OCI-LY7 (cell line): ENCODE data around the gene SPIB. TPM values are rescaled to one million over a fixed set of nuclear protein-coding genes. Genes with fewer than 3 reads are reported as not detected.

Experiments
- BruUV-seq: library from RNA; stranded (reverse); fragments of 400-500 nt; replicated peaks from 2 replicates; lab custom pipeline; 2021; lab: Mats Ljungman, UMichigan
- CTCF ChIA-PET: fragments of 300-600 bp; sonication (Branson Sonifier 250); formaldehyde crosslinking; loops from one replicate; lab custom pipeline; 2022; ENCODE audit warnings: antibody characterized with exemption; ENCODE audit not compliant: unreplicated experiment; lab: Charles Lee
- POLR2A ChIA-PET: fragments of 300-600 bp; sonication (Branson Sonifier 250); formaldehyde crosslinking; loops from one replicate; lab custom pipeline; 2022; ENCODE audit warnings: antibody characterized with exemption; lab: Charles Lee
- DNase-seq: peaks from one replicate; pipeline ENCODE4 v3.0.0-alpha.2; 2015; ENCODE audit warnings: low spot score
- H2AFZ ChIP-seq: fragments of 200-600 bp; sonication (generic), shearing (Covaris generic); 2 replicates; pipeline ENCODE4 v1.6.1; 2014; ENCODE audit warnings: mild to moderate bottlenecking, antibody characterized with exemption, low read length, moderate library complexity
- H3K27ac ChIP-seq: fragments of 200-600 bp; sonication (generic); 2 replicates; pipeline ENCODE4 v1.5.1; 2014; ENCODE audit warnings: mixed run types, low read depth, mild to moderate bottlenecking, moderate library complexity, low read length, inconsistent platforms; ENCODE audit not compliant: poor library complexity, severe bottlenecking
- H3K36me3 ChIP-seq: fragments of 200-600 bp; sonication (generic); 2 replicates; pipeline ENCODE4 v1.6.1; 2014; ENCODE audit warnings: mild to moderate bottlenecking, antibody characterized with exemption, low read length, moderate library complexity, mixed read lengths; ENCODE audit not compliant: insufficient read depth
- H3K4me1 ChIP-seq: fragments of 200-600 bp; sonication (generic); 2 replicates; pipeline ENCODE4 v1.5.1; 2014; ENCODE audit warnings: mild to moderate bottlenecking, low read length; ENCODE audit not compliant: insufficient read depth, poor library complexity, severe bottlenecking
- H3K4me2 ChIP-seq: fragments of 200-600 bp; sonication (generic); 2 replicates; pipeline ENCODE4 v1.6.1; 2014; ENCODE audit warnings: mild to moderate bottlenecking, low read length
- H3K4me3 ChIP-seq: fragments of 200-600 bp; sonication (generic); 2 replicates; pipeline ENCODE4 v1.5.1; 2014; ENCODE audit warnings: mild to moderate bottlenecking, low read depth, low read length; ENCODE audit not compliant: poor library complexity, severe bottlenecking
- H3K79me2 ChIP-seq: fragments of 200-600 bp; sonication (generic); 2 replicates; pipeline ENCODE4 v1.6.1; 2016; ENCODE audit warnings: low read depth, mild to moderate bottlenecking, low read length, moderate library complexity, mixed read lengths; ENCODE audit not compliant: insufficient read depth
- H3K9me2 ChIP-seq: fragments of 200-600 bp; sonication (generic); 2 replicates; pipeline ENCODE4 v1.6.1; 2016; ENCODE audit warnings: mild to moderate bottlenecking, low read length, mixed read lengths; ENCODE audit not compliant: insufficient read depth
- H3K9me3 ChIP-seq: fragments of 200-600 bp; sonication (generic); 2 replicates; pipeline ENCODE4 v1.6.1; 2014; ENCODE audit warnings: mild to moderate bottlenecking, mixed run types, low read length, mixed read lengths
- H4K20me1 ChIP-seq: fragments of 200-600 bp; sonication (generic); 2 replicates; pipeline ENCODE4 v1.6.1; 2014; ENCODE audit warnings: mild to moderate bottlenecking, antibody characterized with exemption, low read length, moderate library complexity, mixed read lengths; ENCODE audit not compliant: insufficient read depth
- EZH2phosphoT487 ChIP-seq: fragments of 200-600 bp; sonication (generic); IDR thresholded peaks from 2 replicates; pipeline ENCODE4 v1.6.1; 2018; ENCODE audit warnings: low read depth, borderline replicate concordance, mild to moderate bottlenecking, mixed run types, antibody characterized with exemption, low read length, moderate library complexity, mixed read lengths
- intact Hi-C: fragments of 100-400 bp; cut with micrococcal nuclease; formaldehyde crosslinking; loops from one replicate; pipeline ENCODE4 v1.10.0; 2022; ENCODE audit not compliant: unreplicated experiment
- total RNA-seq, 2 experiments: library from RNA; depleted of rRNA in 1 of 2; stranded (reverse); fragments of >200 nt in 1 of 2; shearing (Covaris generic) in 1 of 2; gene quantifications; 2 replicates each; pipeline ENCODE4 v1.2.3, GENCODE V29; 2014 to 2022
- TF ChIP-seq, protein P1 (sequence below): fragments of 200-600 bp; sonication (generic); conservative IDR thresholded peaks from 2 replicates; pipeline ENCODE4 v1.5.1; 2014; ENCODE audit warnings: mild to moderate bottlenecking, antibody characterized with exemption, low read length, moderate library complexity, mixed read lengths

Gene SPIB
- total RNA-seq, 2 experiments from 2014 or later: 99.4 to 145 TPM

- Histone ChIP-seq H3K9me2 (no peaks in the 10 kb centered on the region), H3K4me3 (no peak overlapping the region), H3K79me2 (no peaks in the 10 kb centered on the region), H3K36me3 (no peaks in the 10 kb centered on the region), H4K20me1 (no peaks in the 10 kb centered on the region), H2AFZ (no peak overlapping the region), H3K4me2 (no peak overlapping the region), H3K27ac (no peak overlapping the region), H3K9me3 (no peaks in the 10 kb centered on the region), H3K4me1 (peaks cover 6% of the 10 kb centered on the region)
- intact Hi-C loops: no loop called here
- no peak for DNase-seq
- ChIA-PET CTCF (interaction anchor here (0.6 kb wide), 1 partner anchor 98 kb away, joined by 3 read pairs; no protein-coding TSS in a partner anchor), POLR2A (no interaction called here)
- TF ChIP-seq, protein P1, sequence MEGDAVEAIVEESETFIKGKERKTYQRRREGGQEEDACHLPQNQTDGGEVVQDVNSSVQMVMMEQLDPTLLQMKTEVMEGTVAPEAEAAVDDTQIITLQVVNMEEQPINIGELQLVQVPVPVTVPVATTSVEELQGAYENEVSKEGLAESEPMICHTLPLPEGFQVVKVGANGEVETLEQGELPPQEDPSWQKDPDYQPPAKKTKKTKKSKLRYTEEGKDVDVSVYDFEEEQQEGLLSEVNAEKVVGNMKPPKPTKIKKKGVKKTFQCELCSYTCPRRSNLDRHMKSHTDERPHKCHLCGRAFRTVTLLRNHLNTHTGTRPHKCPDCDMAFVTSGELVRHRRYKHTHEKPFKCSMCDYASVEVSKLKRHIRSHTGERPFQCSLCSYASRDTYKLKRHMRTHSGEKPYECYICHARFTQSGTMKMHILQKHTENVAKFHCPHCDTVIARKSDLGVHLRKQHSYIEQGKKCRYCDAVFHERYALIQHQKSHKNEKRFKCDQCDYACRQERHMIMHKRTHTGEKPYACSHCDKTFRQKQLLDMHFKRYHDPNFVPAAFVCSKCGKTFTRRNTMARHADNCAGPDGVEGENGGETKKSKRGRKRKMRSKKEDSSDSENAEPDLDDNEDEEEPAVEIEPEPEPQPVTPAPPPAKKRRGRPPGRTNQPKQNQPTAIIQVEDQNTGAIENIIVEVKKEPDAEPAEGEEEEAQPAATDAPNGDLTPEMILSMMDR: peak; percentile 35
- no peak for TF ChIP-seq EZH2phosphoT487
- BruUV-seq: no TSS peak
These were observed 47.4 kb downstream of the SPIB start for GRCh38 chr19:50465986-50466705.

DNA sequence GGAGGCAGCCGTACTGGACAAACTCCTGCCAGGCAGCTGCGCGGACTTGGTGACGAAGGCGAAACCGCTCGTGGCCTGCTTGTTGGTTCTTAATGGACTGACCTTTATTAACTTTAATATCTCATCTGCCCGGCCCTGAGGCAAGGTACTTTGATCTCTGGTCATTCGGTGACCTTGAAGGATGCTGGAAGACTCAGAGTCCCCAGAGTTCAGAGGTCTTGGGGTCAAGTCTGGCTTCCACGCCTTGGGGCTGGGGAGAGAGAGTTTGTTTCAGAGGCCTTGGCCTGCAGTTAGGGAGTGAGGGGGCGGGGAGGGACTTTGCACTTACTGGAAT lies 47.9 kb downstream of the SPIB start:
- H3K4me1 ChIP-seq: peaks cover under 1% of the 10 kb centered on the region
- no peaks in the 10 kb centered on the region for H3K36me3 ChIP-seq
- no peaks in the 10 kb centered on the region for H3K79me2 ChIP-seq
- H2AFZ ChIP-seq: no peak overlapping the region
- BruUV-seq: no TSS peak
- H3K27ac ChIP-seq: no peak overlapping the region
- H3K9me3 ChIP-seq: no peaks in the 10 kb centered on the region
- H3K4me3 ChIP-seq: no peak overlapping the region
- intact Hi-C loops: no loop called here
- ChIA-PET CTCF (interaction anchor here (0.6 kb wide), 1 partner anchor 99 kb away, joined by 3 read pairs; no protein-coding TSS in a partner anchor), POLR2A (no interaction called here)
- H3K4me2 ChIP-seq: no peak overlapping the region
- no peaks in the 10 kb centered on the region for H4K20me1 ChIP-seq
- no peaks in the 10 kb centered on the region for H3K9me2 ChIP-seq
- no peak for DNase-seq
- TF ChIP-seq, protein P1: no peak
- TF ChIP-seq EZH2phosphoT487: no peak

- Histone ChIP-seq H3K9me3 (no peaks in the 10 kb centered on the region), H3K79me2 (no peaks in the 10 kb centered on the region), H2AFZ (no peak overlapping the region), H4K20me1 (no peaks in the 10 kb centered on the region), H3K4me2 (no peak overlapping the region), H3K4me1 (no peaks in the 10 kb centered on the region), H3K27ac (no peak overlapping the region), H3K4me3 (no peak overlapping the region), H3K9me2 (no peaks in the 10 kb centered on the region), H3K36me3 (no peaks in the 10 kb centered on the region)
- POLR2A ChIA-PET: no interaction called here
- no peak for TF ChIP-seq EZH2phosphoT487
- TF ChIP-seq, protein P1: no peak
- CTCF ChIA-PET: no interaction called here
- intact Hi-C loops: no loop called here
- no TSS peak for BruUV-seq
- no peak for DNase-seq
These were observed 48.8 kb downstream of the SPIB start for GRCh38 chr19:50467566-50467965.
